WTC11 (cell line): Measurements from ENCODE around the gene MOB3A.

ENCODE experiments used
- CBFB ChIP-seq: sonication (generic); formaldehyde crosslinking; IDR thresholded peaks from 2 replicates; pipeline ENCODE4 v1.8.1; 2022; ENCODE audit warnings: mild to moderate bottlenecking, low read depth, missing genetic modification reagents
- CREB1 ChIP-seq: sonication (generic); formaldehyde crosslinking; IDR thresholded peaks from 2 replicates; pipeline ENCODE4 v1.8.0; 2023; ENCODE audit warnings: mild to moderate bottlenecking, missing genetic modification reagents
- IRF2 ChIP-seq: sonication (generic); formaldehyde crosslinking; IDR thresholded peaks from 2 replicates; pipeline ENCODE4 v1.8.0; 2022; ENCODE audit warnings: low read depth, missing genetic modification reagents, borderline replicate concordance
- USF2 ChIP-seq: sonication (generic); formaldehyde crosslinking; IDR thresholded peaks from 2 replicates; pipeline ENCODE4 v1.8.1; 2023; ENCODE audit warnings: mild to moderate bottlenecking, missing genetic modification reagents, moderate library complexity
- ZNF232 ChIP-seq: sonication (generic); formaldehyde crosslinking; IDR thresholded peaks from 2 replicates; pipeline ENCODE4 v1.8.0; 2022; ENCODE audit warnings: mild to moderate bottlenecking, missing genetic modification reagents
- TF ChIP-seq, protein P1 (sequence below): fragments of 200-600 bp; IDR thresholded peaks from 2 replicates; pipeline ENCODE4 v1.8.0; 2022; ENCODE audit warnings: antibody characterized with exemption

DNA sequence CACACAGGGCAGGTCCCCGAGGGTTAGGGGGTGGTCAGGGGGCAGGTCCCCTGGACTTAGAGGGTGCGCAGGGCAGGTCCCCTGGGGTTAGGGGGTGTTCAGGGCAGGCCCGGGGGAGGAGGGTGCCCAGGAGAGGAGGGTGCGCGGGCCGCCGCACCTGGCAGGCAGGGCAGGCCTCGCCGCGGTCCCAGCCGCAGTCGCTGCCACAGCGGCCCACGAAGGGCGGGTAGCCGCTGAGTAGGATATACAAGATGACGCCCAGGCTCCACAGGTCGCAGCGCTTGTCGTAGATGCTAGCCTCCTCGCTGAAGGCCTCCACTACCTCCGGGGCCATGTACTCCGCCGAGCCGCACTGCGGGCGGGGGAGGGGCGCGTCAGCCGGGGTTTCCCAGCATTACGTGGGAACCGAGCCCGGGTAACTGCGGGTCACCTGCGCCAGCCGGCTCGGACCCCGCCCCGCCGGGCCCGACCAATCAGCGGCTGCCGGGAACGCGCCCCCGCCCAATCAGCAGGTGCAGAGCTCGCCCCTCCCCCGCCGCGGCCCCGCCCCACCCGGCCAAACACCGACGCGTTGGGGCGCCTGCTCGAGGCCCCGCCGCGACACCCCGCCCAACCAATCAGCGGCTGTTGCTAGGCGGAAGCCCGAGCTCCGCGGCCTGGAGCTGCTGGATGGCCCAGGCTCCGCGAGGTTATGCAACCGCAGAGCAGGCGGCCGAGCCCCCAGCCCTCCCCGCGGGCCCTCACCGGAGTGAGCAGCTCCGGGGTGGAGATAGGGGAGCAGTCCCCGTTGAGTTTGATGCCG, 54.2 kb downstream of the MOB3A start:
- TF ChIP-seq, protein P1, sequence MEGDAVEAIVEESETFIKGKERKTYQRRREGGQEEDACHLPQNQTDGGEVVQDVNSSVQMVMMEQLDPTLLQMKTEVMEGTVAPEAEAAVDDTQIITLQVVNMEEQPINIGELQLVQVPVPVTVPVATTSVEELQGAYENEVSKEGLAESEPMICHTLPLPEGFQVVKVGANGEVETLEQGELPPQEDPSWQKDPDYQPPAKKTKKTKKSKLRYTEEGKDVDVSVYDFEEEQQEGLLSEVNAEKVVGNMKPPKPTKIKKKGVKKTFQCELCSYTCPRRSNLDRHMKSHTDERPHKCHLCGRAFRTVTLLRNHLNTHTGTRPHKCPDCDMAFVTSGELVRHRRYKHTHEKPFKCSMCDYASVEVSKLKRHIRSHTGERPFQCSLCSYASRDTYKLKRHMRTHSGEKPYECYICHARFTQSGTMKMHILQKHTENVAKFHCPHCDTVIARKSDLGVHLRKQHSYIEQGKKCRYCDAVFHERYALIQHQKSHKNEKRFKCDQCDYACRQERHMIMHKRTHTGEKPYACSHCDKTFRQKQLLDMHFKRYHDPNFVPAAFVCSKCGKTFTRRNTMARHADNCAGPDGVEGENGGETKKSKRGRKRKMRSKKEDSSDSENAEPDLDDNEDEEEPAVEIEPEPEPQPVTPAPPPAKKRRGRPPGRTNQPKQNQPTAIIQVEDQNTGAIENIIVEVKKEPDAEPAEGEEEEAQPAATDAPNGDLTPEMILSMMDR, result no peak
- TF ChIP-seq ZNF232 (CRISPR knock-in tag), result no peak
- TF ChIP-seq CREB1, result no peak
- TF ChIP-seq CBFB (CRISPR knock-in tag), result no peak
- TF ChIP-seq USF2, result peak; percentile 58
- TF ChIP-seq IRF2, result no peak
